Right lobe of liver (tissue), 4 donors: Measurements from ENCODE around the gene ELP5.

Experiments
- CTCF ChIP-seq, 4 donors: fragments of 200-600 bp in 3 of 4; fragments of 450-650 bp in 1 of 4; IDR thresholded peaks; one replicate each; pipeline versions ENCODE4 v1.5.1 to v1.8.0; 2016 to 2022; ENCODE audit warnings: antibody characterized with exemption in 4 of 4, mild to moderate bottlenecking in 2 of 4
- POLR2A ChIP-seq: fragments of 450-650 bp; IDR thresholded peaks from one replicate; pipeline ENCODE4 v1.6.1; 2017; ENCODE audit warnings: antibody characterized with exemption, mild to moderate bottlenecking
- donor health status: DM: no; HTN: no; CAD: no.
- donor health status: DM: no; HTN: no; CAD: no.
- donor health status: DM: no; HTN: yes; CAD: no.

- TF ChIP-seq CTCF (IDR thresholded peaks at IDR 0.05) (no peak), POLR2A (no peak)
Observed at GRCh38 chr17:7229504-7229903, 22.5 kb upstream of the ELP5 start.
